Vagina (tissue), 1 donor: ENCODE results near the gene CEP63. TPM values are rescaled to one million over a fixed set of nuclear protein-coding genes. Genes with fewer than 3 reads are reported as not detected.

ENCODE experiments used
- total RNA-seq: library from RNA; depleted of rRNA; stranded (reverse); fragments of >200 nt; gene quantifications from one replicate; pipeline ENCODE4 v1.2.3, GENCODE V29; 2016

Gene CEP63
- total RNA-seq, 1 donor from 2014 or later = 12.5 TPM

Other genes with a start within 250 kb of the CEP63 start
- gene RYK, start 235.2 kb upstream of the CEP63 start, total RNA-seq = 102 TPM
- gene AMOTL2, start 111.6 kb upstream of the CEP63 start, total RNA-seq = 60.6 TPM
- gene ANAPC13, start 72 bp upstream of the CEP63 start, total RNA-seq = 24.1 TPM
- 3.7 TPM for gene KY, start 165.0 kb downstream of the CEP63 start, total RNA-seq